HL-60 (cell line): ENCODE data around the gene CDRT15.

ENCODE experiments used
- DNase-seq, 2 experiments: peaks; one replicate each; pipeline ENCODE4 v3.0.0-alpha.2; 2010 to 2020; ENCODE audit warnings: low read depth in 1 of 2, low spot score in 1 of 2
- H3K27ac ChIP-seq: fragments of 250-450 bp; sonication (Bioruptor Pico); replicated peaks from 2 replicates; pipeline ENCODE4 v1.5.1; 2020; ENCODE audit warnings: mild to moderate bottlenecking, moderate library complexity
- H3K27me3 ChIP-seq: fragments of 250-450 bp; sonication (Bioruptor Pico); 2 replicates; pipeline ENCODE4 v1.5.1; 2021; ENCODE audit warnings: mild to moderate bottlenecking, moderate library complexity; ENCODE audit not compliant: insufficient read depth, poor library complexity, severe bottlenecking
- H3K4me3 ChIP-seq: replicated peaks from 2 replicates; pipeline ENCODE4 v1.5.1; 2011; ENCODE audit warnings: mild to moderate bottlenecking, control low read depth, low read length; ENCODE audit not compliant: insufficient read depth
- GABPA ChIP-seq: IDR thresholded peaks from 2 replicates; pipeline ENCODE4 v1.6.1; 2012; ENCODE audit warnings: low read depth
- POLR2AphosphoS5 ChIP-seq: IDR thresholded peaks from 2 replicates; pipeline ENCODE4 v1.6.1; 2012; ENCODE audit warnings: low read depth
- SPI1 ChIP-seq: IDR thresholded peaks from 2 replicates; pipeline ENCODE4 v1.6.1; 2012; ENCODE audit warnings: low read depth, mild to moderate bottlenecking, borderline replicate concordance
- TF ChIP-seq, protein P1 (sequence below): IDR thresholded peaks from one replicate; pipeline ENCODE4 v1.5.1; 2011; ENCODE audit warnings: low read length, control low read depth, inconsistent platforms; ENCODE audit not compliant: insufficient read depth
- TF ChIP-seq, protein P2 (sequence below): IDR thresholded peaks from 2 replicates; pipeline ENCODE4 v1.6.1; 2012; ENCODE audit warnings: low read depth; ENCODE audit not compliant: insufficient replicate concordance

CDRT15 gene

DNA sequence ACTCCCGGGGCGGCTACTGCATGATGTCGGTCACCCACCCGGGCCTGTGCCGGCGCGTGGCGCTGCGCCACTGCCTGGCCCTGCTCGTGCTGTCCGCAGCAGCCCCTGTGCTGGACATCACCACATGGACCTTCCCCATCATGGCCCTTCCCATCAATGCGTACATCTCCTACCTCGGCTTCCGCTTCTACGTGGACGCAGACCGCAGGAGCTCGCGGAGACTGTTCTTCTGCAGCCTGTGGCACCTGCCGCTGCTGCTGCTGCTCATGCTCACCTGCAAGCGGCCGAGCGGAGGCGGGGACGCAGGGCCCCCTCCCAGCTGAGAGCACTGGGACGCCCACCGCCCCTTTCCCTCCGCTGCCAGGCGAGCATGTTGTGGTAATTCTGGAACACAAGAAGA lies 29.8 kb downstream of the CDRT15 start:
- no peaks in the 10 kb centered on the region for H3K27me3 ChIP-seq
- no peak for DNase-seq
- TF ChIP-seq, protein P1, sequence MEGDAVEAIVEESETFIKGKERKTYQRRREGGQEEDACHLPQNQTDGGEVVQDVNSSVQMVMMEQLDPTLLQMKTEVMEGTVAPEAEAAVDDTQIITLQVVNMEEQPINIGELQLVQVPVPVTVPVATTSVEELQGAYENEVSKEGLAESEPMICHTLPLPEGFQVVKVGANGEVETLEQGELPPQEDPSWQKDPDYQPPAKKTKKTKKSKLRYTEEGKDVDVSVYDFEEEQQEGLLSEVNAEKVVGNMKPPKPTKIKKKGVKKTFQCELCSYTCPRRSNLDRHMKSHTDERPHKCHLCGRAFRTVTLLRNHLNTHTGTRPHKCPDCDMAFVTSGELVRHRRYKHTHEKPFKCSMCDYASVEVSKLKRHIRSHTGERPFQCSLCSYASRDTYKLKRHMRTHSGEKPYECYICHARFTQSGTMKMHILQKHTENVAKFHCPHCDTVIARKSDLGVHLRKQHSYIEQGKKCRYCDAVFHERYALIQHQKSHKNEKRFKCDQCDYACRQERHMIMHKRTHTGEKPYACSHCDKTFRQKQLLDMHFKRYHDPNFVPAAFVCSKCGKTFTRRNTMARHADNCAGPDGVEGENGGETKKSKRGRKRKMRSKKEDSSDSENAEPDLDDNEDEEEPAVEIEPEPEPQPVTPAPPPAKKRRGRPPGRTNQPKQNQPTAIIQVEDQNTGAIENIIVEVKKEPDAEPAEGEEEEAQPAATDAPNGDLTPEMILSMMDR, result no peak
- TF ChIP-seq GABPA (no peak), POLR2AphosphoS5 (no peak), SPI1 (no peak)
- TF ChIP-seq, protein P2, sequence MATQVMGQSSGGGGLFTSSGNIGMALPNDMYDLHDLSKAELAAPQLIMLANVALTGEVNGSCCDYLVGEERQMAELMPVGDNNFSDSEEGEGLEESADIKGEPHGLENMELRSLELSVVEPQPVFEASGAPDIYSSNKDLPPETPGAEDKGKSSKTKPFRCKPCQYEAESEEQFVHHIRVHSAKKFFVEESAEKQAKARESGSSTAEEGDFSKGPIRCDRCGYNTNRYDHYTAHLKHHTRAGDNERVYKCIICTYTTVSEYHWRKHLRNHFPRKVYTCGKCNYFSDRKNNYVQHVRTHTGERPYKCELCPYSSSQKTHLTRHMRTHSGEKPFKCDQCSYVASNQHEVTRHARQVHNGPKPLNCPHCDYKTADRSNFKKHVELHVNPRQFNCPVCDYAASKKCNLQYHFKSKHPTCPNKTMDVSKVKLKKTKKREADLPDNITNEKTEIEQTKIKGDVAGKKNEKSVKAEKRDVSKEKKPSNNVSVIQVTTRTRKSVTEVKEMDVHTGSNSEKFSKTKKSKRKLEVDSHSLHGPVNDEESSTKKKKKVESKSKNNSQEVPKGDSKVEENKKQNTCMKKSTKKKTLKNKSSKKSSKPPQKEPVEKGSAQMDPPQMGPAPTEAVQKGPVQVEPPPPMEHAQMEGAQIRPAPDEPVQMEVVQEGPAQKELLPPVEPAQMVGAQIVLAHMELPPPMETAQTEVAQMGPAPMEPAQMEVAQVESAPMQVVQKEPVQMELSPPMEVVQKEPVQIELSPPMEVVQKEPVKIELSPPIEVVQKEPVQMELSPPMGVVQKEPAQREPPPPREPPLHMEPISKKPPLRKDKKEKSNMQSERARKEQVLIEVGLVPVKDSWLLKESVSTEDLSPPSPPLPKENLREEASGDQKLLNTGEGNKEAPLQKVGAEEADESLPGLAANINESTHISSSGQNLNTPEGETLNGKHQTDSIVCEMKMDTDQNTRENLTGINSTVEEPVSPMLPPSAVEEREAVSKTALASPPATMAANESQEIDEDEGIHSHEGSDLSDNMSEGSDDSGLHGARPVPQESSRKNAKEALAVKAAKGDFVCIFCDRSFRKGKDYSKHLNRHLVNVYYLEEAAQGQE, result no peak
- no peak overlapping the region for H3K27ac ChIP-seq
- H3K4me3 ChIP-seq, result no peak overlapping the region

DNA sequence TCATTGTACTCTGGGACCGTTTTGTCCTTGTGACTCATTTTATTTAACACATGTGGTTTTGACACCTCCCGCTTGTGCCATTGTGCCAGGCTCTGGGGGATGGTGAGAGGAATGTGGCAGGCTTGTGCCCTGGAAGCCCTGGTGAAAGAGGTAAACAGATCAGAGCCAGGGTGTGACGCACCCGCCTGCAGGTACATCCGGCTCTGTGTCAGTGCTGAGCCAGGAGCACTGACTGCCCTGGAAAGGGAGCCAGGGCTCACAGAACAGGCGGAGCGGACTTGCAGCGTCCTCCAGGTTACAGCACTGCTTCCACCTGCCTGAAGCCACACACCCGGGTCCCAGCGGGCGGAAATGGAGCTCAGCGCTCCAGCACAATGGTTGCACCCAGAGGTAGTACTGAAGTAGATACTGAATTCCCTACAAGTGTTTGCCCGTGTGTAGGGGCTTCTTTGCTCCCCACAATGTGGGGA lies 30.6 kb downstream of the CDRT15 start:
- DNase-seq, result no peak
- no peak for TF ChIP-seq GABPA
- no peak for TF ChIP-seq SPI1
- TF ChIP-seq, protein P1, result no peak
- TF ChIP-seq POLR2AphosphoS5, result no peak
- TF ChIP-seq, protein P2, result no peak
- H3K27ac ChIP-seq, result no peak overlapping the region

DNA sequence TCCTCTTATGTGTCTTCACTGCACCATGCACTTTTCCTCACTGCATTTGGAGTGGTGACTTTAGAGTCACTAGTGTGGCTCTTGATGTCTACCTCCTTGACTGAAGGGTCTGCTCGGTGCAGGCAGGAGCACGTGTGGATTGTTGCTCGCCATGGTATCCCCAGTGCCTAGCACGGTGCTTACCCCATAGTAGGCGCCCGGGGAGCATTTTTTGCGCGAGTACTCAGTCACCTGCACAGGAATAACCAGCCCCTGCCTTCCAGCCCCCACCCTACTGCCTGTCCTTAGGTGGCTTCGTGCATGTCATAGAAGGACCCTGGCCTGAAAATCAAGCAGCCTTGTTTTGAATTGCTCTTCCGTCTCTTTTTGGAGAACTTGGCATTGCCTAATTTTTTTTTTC lies 31.3 kb downstream of the CDRT15 start:
- TF ChIP-seq, protein P2, result no peak
- no peak for TF ChIP-seq GABPA
- TF ChIP-seq SPI1, result no peak
- TF ChIP-seq, protein P1, result no peak
- no peak for TF ChIP-seq POLR2AphosphoS5
- Histone ChIP-seq H3K27ac (no peak overlapping the region), H3K4me3 (no peak overlapping the region), H3K27me3 (no peaks in the 10 kb centered on the region)
- no peak for DNase-seq

More for the DNA sequence above, 30.6 kb downstream of the CDRT15 start:
- H3K4me3 ChIP-seq, result no peak overlapping the region
- H3K27me3 ChIP-seq, result no peaks in the 10 kb centered on the region
